K562 (cell line): ENCODE data around the gene COX20. TPM values are rescaled to one million over a fixed set of nuclear protein-coding genes. Genes with fewer than 3 reads are reported as not detected.

Experiments used
- KAT2B ChIP-seq: IDR thresholded peaks from one replicate; pipeline ENCODE4 v1.6.1; 2012; ENCODE audit warnings: low read depth, mild to moderate bottlenecking, control low read depth, inconsistent platforms, low read length, moderate library complexity
- SMARCE1 ChIP-seq: fragments of 450-650 bp; IDR thresholded peaks from 2 replicates; pipeline ENCODE4 v1.7.1; 2016; ENCODE audit warnings: mild to moderate bottlenecking
- SRSF3 ChIP-seq: fragments of 200-400 bp; formaldehyde crosslinking; IDR thresholded peaks from 2 replicates; pipeline ENCODE4 v1.6.1; 2016; ENCODE audit warnings: mild to moderate bottlenecking, low read length, moderate library complexity; ENCODE audit not compliant: insufficient read depth
- ZBTB40 ChIP-seq, 2 experiments: fragments of 450-650 bp in 1 of 2; sonication (generic) in 1 of 2; formaldehyde crosslinking in 1 of 2; IDR thresholded peaks; 2 replicates each; pipeline versions ENCODE4 v1.7.1 to v1.9.0; 2016 to 2022; ENCODE audit warnings: inconsistent platforms in 1 of 2, mild to moderate bottlenecking in 1 of 2, missing genetic modification reagents in 1 of 2
- ZFP36 ChIP-seq: fragments of 150-350 bp; IDR thresholded peaks from 2 replicates; pipeline ENCODE4 v1.6.1; 2018; ENCODE audit warnings: low read length, low read depth; ENCODE audit not compliant: partially characterized antibody
- ZFX ChIP-seq: sonication (generic); formaldehyde crosslinking; IDR thresholded peaks from 2 replicates; pipeline ENCODE4 v1.8.0; 2022; ENCODE audit warnings: mild to moderate bottlenecking, missing genetic modification reagents, moderate library complexity
- ZNF318 ChIP-seq, 2 experiments: fragments of 450-650 bp; IDR thresholded peaks; 2 replicates each; pipeline ENCODE4 v1.6.1; 2016; ENCODE audit warnings: mild to moderate bottlenecking in 2 of 2, borderline replicate concordance in 1 of 2, low read depth in 1 of 2, moderate library complexity in 1 of 2
- ZNF584 ChIP-seq: fragments of 200-800 bp; sonication (Bioruptor generic); IDR thresholded peaks from 2 replicates; pipeline ENCODE4 v1.6.1; 2016; ENCODE audit warnings: low read depth, mild to moderate bottlenecking, missing genetic modification characterization, missing compliant biosample characterization
- polyA plus RNA-seq, 8 experiments: library from polyadenylated mRNA; depleted of rRNA in 4 of 8; stranded (reverse) in 5 of 8; unstranded in 3 of 8; fragments of >200 nt; fragmentation: Nextera tagmentation in 2 of 8; fragmentation: Illumina TruSeq in 1 of 8; extraction: Ambion mirVana in 2 of 8; extraction: Trizol in 1 of 8; gene quantifications; 2 replicates each; pipeline versions ENCODE4 v1.2.1 to v1.2.3, GENCODE V29; 2011 to 2014; ENCODE audit warnings: inconsistent platforms in 1 of 8, missing spikeins in 1 of 8
- total RNA-seq, 7 experiments: library from RNA; depleted of rRNA in 6 of 7; stranded (reverse); fragments of >200 nt in 6 of 7; fragmentation: Illumina TruSeq in 2 of 7; extraction: Trizol in 2 of 7; gene quantifications; 2 replicates each; pipeline versions ENCODE4 v1.2.1 to v1.2.3, GENCODE V29; 2011 to 2021; ENCODE audit warnings: low replicate concordance in 1 of 7

The COX20 gene
- total and polyA plus RNA-seq, 9 of the 15 experiments (the other 6 are each of a cell fraction or from before 2014, with no cell fraction given): 41.5 to 192 (median 84.3) TPM

- TF ChIP-seq ZNF318 (IDR thresholded peaks at IDR 0.05; ENCODE audit: borderline replicate concordance in 1 of 2, low read depth in 1 of 2) (no peak), ZFX (CRISPR knock-in tag) (peak; percentile 70; the same call in 1 of the 2 replicates), ZFP36 (no peak), ZBTB40 (IDR thresholded peaks at IDR 0.05) (peak; percentile 54), ZBTB40 (CRISPR knock-in tag; IDR thresholded peaks at IDR 0.05) (no peak), ZNF584 (0 out of 2 replicates have a peak, but pooled peaks have one; percentile 76), SMARCE1 (0 out of 2 replicates have a peak, but pooled peaks have one; percentile 9), KAT2B (no peak), SRSF3 (peak; percentile 80; the same call in 1 of the 2 replicates)
Observed at GRCh38 chr1:244863491-244864252, 28.2 kb downstream of the COX20 start (continued).
